IMR-90 (cell line): ENCODE measurements around the gene APOL5. TPM values are rescaled to one million over a fixed set of nuclear protein-coding genes. Genes with fewer than 3 reads are reported as not detected.

Source experiments
- ATAC-seq: fragments of 200-7000 bp; cut with Tn5 transposase; 2 replicates; pipeline ENCODE4 v1.9.1; 2020; ENCODE audit warnings: low read depth, mild to moderate bottlenecking, moderate library complexity
- BruUV-seq: library from RNA; stranded (reverse); fragments of 400-500 nt; replicated peaks from 2 replicates; lab custom pipeline; 2021; lab: Mats Ljungman, UMichigan
- CTCF ChIA-PET: fragments of 300-600 bp; formaldehyde crosslinking; extraction: SDS; loops from one replicate; lab custom pipeline; 2021; ENCODE audit warnings: antibody characterized with exemption; lab: Yijun Ruan, JAX
- POLR2A ChIA-PET: fragments of 300-600 bp; sonication (Branson Sonifier 250); formaldehyde crosslinking; loops from one replicate; lab custom pipeline; 2022; ENCODE audit warnings: antibody characterized with exemption; ENCODE audit not compliant: unreplicated experiment; lab: Charles Lee
- DNase-seq: peaks from one replicate; pipeline ENCODE4 v3.0.0; 2013
- H2AFZ ChIP-seq: replicated peaks from 2 replicates; pipeline ENCODE3; 2013; ENCODE audit warnings: low read length, mild to moderate bottlenecking; ENCODE audit not compliant: poor library complexity
- H2AK5ac ChIP-seq: 2 replicates; pipeline ENCODE4 v1.6.1; 2013; ENCODE audit warnings: low read depth, low read length, inconsistent platforms
- H2AK9ac ChIP-seq: replicated peaks from 2 replicates; pipeline ENCODE3; 2013; ENCODE audit warnings: mild to moderate bottlenecking, low read depth, low read length, moderate library complexity; ENCODE audit not compliant: poor library complexity
- H2BK120ac ChIP-seq: 2 replicates; pipeline ENCODE4 v1.6.1; 2013; ENCODE audit warnings: low read depth, low read length, inconsistent platforms
- H2BK15ac ChIP-seq: 3 replicates; pipeline ENCODE4 v1.6.1; 2013; ENCODE audit warnings: low read depth, low read length, inconsistent platforms
- H2BK20ac ChIP-seq: 2 replicates; pipeline ENCODE4 v1.6.1; 2013; ENCODE audit warnings: low read depth, mild to moderate bottlenecking, inconsistent platforms, low read length, moderate library complexity
- H2BK5ac ChIP-seq: 2 replicates; pipeline ENCODE4 v1.6.1; 2013; ENCODE audit warnings: mild to moderate bottlenecking, low read depth, low read length, inconsistent platforms; ENCODE audit not compliant: poor library complexity, severe bottlenecking
- H3K14ac ChIP-seq: replicated peaks from 2 replicates; pipeline ENCODE4 v1.6.1; 2013; ENCODE audit warnings: low read depth, low read length, inconsistent platforms
- H3K18ac ChIP-seq: 2 replicates; pipeline ENCODE4 v1.6.1; 2013; ENCODE audit warnings: low read depth, low read length, control low read depth
- H3K23ac ChIP-seq: 2 replicates; pipeline ENCODE4 v1.6.1; 2013; ENCODE audit warnings: low read depth, low read length, inconsistent platforms
- H3K27ac ChIP-seq: 2 replicates; pipeline ENCODE4 v1.5.1; 2013; ENCODE audit warnings: mild to moderate bottlenecking, control low read depth, low read length; ENCODE audit not compliant: insufficient read depth
- H3K27me3 ChIP-seq: 2 replicates; pipeline ENCODE4 v1.6.1; 2013; ENCODE audit warnings: low read length; ENCODE audit not compliant: control insufficient read depth, insufficient read depth
- H3K36me3 ChIP-seq: 2 replicates; pipeline ENCODE4 v1.6.1; 2013; ENCODE audit warnings: low read length, mixed read lengths; ENCODE audit not compliant: control insufficient read depth, insufficient read depth
- H3K4ac ChIP-seq: 2 replicates; pipeline ENCODE4 v1.6.1; 2013; ENCODE audit warnings: low read depth, low read length, inconsistent platforms
- H3K4me1 ChIP-seq: 2 replicates; pipeline ENCODE4 v1.6.1; 2013; ENCODE audit warnings: low read length, mixed read lengths; ENCODE audit not compliant: control insufficient read depth, insufficient read depth
- H3K4me2 ChIP-seq: 2 replicates; pipeline ENCODE4 v1.6.1; 2013; ENCODE audit warnings: low read depth, mild to moderate bottlenecking, control low read depth, low read length, moderate library complexity
- H3K4me3 ChIP-seq: 2 replicates; pipeline ENCODE4 v1.5.1; 2013; ENCODE audit warnings: low read depth, mild to moderate bottlenecking, control low read depth, low read length, moderate library complexity; ENCODE audit not compliant: insufficient read depth
- H3K56ac ChIP-seq: 2 replicates; pipeline ENCODE4 v1.6.1; 2013; ENCODE audit warnings: low read length, inconsistent platforms; ENCODE audit not compliant: insufficient read depth; ENCODE audit errors: extremely low read depth
- H3K79me1 ChIP-seq, 2 experiments: 2 replicates each; pipeline ENCODE4 v1.6.1; 2013; ENCODE audit warnings: low read length in 2 of 2, inconsistent platforms in 1 of 2, low read depth in 1 of 2
- H3K9ac ChIP-seq: 2 replicates; pipeline ENCODE4 v1.6.1; 2013; ENCODE audit warnings: low read depth, low read length, control low read depth
- H3K9me1 ChIP-seq: 2 replicates; pipeline ENCODE4 v1.6.1; 2013; ENCODE audit warnings: low read length, inconsistent platforms; ENCODE audit not compliant: insufficient read depth
- H3K9me3 ChIP-seq: 2 replicates; pipeline ENCODE4 v1.6.1; 2013; ENCODE audit warnings: low read length; ENCODE audit not compliant: control insufficient read depth, insufficient read depth
- H4K20me1 ChIP-seq: 2 replicates; pipeline ENCODE4 v1.6.1; 2013; ENCODE audit warnings: low read length, inconsistent platforms; ENCODE audit not compliant: insufficient read depth
- H4K5ac ChIP-seq: 2 replicates; pipeline ENCODE4 v1.6.1; 2013; ENCODE audit warnings: mild to moderate bottlenecking, low read depth, low read length, control low read depth
- H4K8ac ChIP-seq, 2 experiments: 2 replicates each; pipeline ENCODE4 v1.6.1; 2013; ENCODE audit warnings: low read depth in 2 of 2, low read length in 2 of 2, control low read depth in 1 of 2, inconsistent platforms in 1 of 2
- H4K91ac ChIP-seq: 2 replicates; pipeline ENCODE4 v1.6.1; 2013; ENCODE audit warnings: low read depth, low read length, inconsistent platforms; ENCODE audit not compliant: insufficient read depth
- MAZ ChIP-seq: IDR thresholded peaks from 2 replicates; pipeline ENCODE4 v1.6.1; 2012; ENCODE audit warnings: low read depth, mild to moderate bottlenecking, low read length, improper control_type of control experiment, moderate library complexity, borderline replicate concordance
- NFE2L2 ChIP-seq: fragments of 150-350 bp; IDR thresholded peaks from 2 replicates; pipeline ENCODE4 v1.6.1; 2016; ENCODE audit warnings: low read depth, mild to moderate bottlenecking, low read length
- RCOR1 ChIP-seq: IDR thresholded peaks from 2 replicates; pipeline ENCODE4 v1.6.1; 2012; ENCODE audit warnings: mild to moderate bottlenecking, low read length, improper control_type of control experiment; ENCODE audit not compliant: insufficient replicate concordance
- WGBS, 2 experiments: methylation state at CpG; one replicate each; pipeline versions ENCODE4 v1.1.5 to v1.1.7; 2013; ENCODE audit warnings: missing lambda C conversion rate in 2 of 2; ENCODE audit not compliant: insufficient read length in 1 of 2; ENCODE audit errors: extremely low coverage in 2 of 2; 5-methylcytosine and 5-hydroxymethylcytosine counted together
- dilution Hi-C: fragments of 300-500 bp; cut with HindIII; formaldehyde crosslinking; loops from one replicate; pipeline ENCODE4 v1.14.3; 2018; ENCODE audit warnings: low sequenced_read_pairs; ENCODE audit not compliant: unreplicated experiment
- in situ Hi-C: fragments of 300-500 bp; cut with MboI; formaldehyde crosslinking; loops from 3 replicates; pipeline ENCODE4 v1.14.3; 2019; ENCODE audit warnings: low sequenced_read_pairs, inconsistent platforms, mixed read lengths
- intact Hi-C: fragments of 100-400 bp; cut with micrococcal nuclease; formaldehyde crosslinking; loops from 2 replicates; pipeline ENCODE4 v1.10.0; 2022
- polyA plus RNA-seq, 3 experiments: library from polyadenylated mRNA; depleted of rRNA; stranded (reverse); fragments of >200 nt; gene quantifications; 2 replicates each; pipeline ENCODE4 v1.2.3, GENCODE V29; 2012; ENCODE audit warnings: low replicate concordance in 1 of 3
- total RNA-seq: library from RNA; depleted of rRNA; stranded (reverse); fragments of >200 nt; gene quantifications from 2 replicates; pipeline ENCODE4 v1.2.3, GENCODE V29; 2012

The APOL5 gene
- total and polyA plus RNA-seq, 2 of the 4 experiments (the other 2 are of a cell fraction), result 0.15 to 0.18 TPM

GRCh38 chr22:35708917-35709316 is 8.8 kb upstream of the APOL5 start:
- Histone ChIP-seq H2BK20ac (peak overlapping the region; percentile 85), H2AFZ (peak overlapping the region; percentile 21), H2AK9ac (peak overlapping the region; percentile 48), H3K9me3 (peaks cover 6% of the 10 kb centered on the region), H3K4me1 (peaks cover 18% of the 10 kb centered on the region), H3K4me3 (no peak overlapping the region), H2BK120ac (peak overlapping the region; percentile 85), H4K91ac (peak overlapping the region; percentile 89), H3K27ac (peak overlapping the region; percentile 81), H3K79me1 (no peaks in the 10 kb centered on the region; a peak in 1 of 4 replicates), H3K9me1 (peaks cover 8% of the 10 kb centered on the region; the same call in 1 of the 2 replicates), H3K4ac (peak overlapping the region; percentile 81; the same call in 1 of the 2 replicates), H3K4me2 (peak overlapping the region; percentile 32; the same call in 1 of the 2 replicates), H4K20me1 (no peaks in the 10 kb centered on the region; the same call in 1 of the 2 replicates), H3K23ac (peak overlapping the region; percentile 49; the same call in 1 of the 2 replicates), H2AK5ac (peak overlapping the region; percentile 96; the same call in 1 of the 2 replicates), H3K14ac (peak overlapping the region; percentile 67), H4K5ac (no peak overlapping the region; the same call in 1 of the 2 replicates), H3K9ac (no peak overlapping the region), H3K27me3 (no peaks in the 10 kb centered on the region), H2BK15ac (peak overlapping the region; percentile 97; the same call in 1 of the 3 replicates), H3K18ac (no peak overlapping the region), H3K36me3 (no peaks in the 10 kb centered on the region), H3K56ac (peak overlapping the region; percentile 37; the same call in 1 of the 2 replicates), H2BK5ac (peak overlapping the region; percentile 72), H4K8ac (peak overlapping the region in 1 of 2 experiments; percentile 76; a peak in 1 of 4 replicates)
- in situ Hi-C loops (no loop called here), intact Hi-C loops (loop anchor here (5.0 kb wide), 1 partner anchor 42 kb away; no protein-coding TSS in a partner anchor), dilution Hi-C loops (no loop called here)
- WGBS, 2 experiments, result 98% methylated on average over 4 of the region's 7 CpGs; no CpG with 5 or more reads in 1 of the 2 experiments
- DNase-seq (no peak), ATAC-seq (no peak)
- TF ChIP-seq MAZ, result no peak
- TF ChIP-seq NFE2L2, result no peak
- no peak for TF ChIP-seq RCOR1
- CTCF ChIA-PET, result interaction anchor here (1.2 kb wide), 1 partner anchor 25 kb away, joined by 4 read pairs; no protein-coding TSS in a partner anchor
- no TSS peak for BruUV-seq
- POLR2A ChIA-PET, result no interaction called here
